Skeletal muscle tissue (tissue), 4 donors: ENCODE data around the gene MIA. TPM values are rescaled to one million over a fixed set of nuclear protein-coding genes. Genes with fewer than 3 reads are reported as not detected.
"Not testable (repeated sequence)": the region's sequence is repeated elsewhere in the genome, so short reads cannot be mapped to it uniquely, and the experiment has no call there.

Experiments
- H3K27ac ChIP-seq: one replicate; pipeline ENCODE4 v1.7.0; 2013; ENCODE audit warnings: mild to moderate bottlenecking, low read depth, low read length, inconsistent platforms
- H3K27me3 ChIP-seq, 3 donors: one replicate each; pipeline ENCODE4 v1.7.0; 2013; ENCODE audit warnings: low read length in 3 of 3; ENCODE audit not compliant: control insufficient read depth in 3 of 3, insufficient read depth in 3 of 3
- H3K36me3 ChIP-seq, 3 donors: one replicate each; pipeline ENCODE4 v1.7.0; 2013; ENCODE audit warnings: low read length in 3 of 3; ENCODE audit not compliant: control insufficient read depth in 3 of 3, insufficient read depth in 3 of 3
- H3K4me1 ChIP-seq, 3 donors: one replicate each; pipeline ENCODE4 v1.7.0; 2013; ENCODE audit warnings: low read length in 3 of 3, mild to moderate bottlenecking in 3 of 3; ENCODE audit not compliant: control insufficient read depth in 3 of 3, insufficient read depth in 3 of 3
- H3K4me3 ChIP-seq, 3 donors: one replicate each; pipeline ENCODE4 v1.7.0; 2013; ENCODE audit warnings: low read length in 3 of 3
- H3K9ac ChIP-seq, 3 donors: one replicate each; pipeline ENCODE4 v1.7.0; 2013; ENCODE audit warnings: low read length in 3 of 3, mild to moderate bottlenecking in 3 of 3, moderate library complexity in 2 of 3, low read depth in 1 of 3
- H3K9me3 ChIP-seq, 3 donors: one replicate each; pipeline ENCODE4 v1.7.0; 2013; ENCODE audit warnings: low read length in 3 of 3; ENCODE audit not compliant: control insufficient read depth in 3 of 3
- total RNA-seq: library from RNA; depleted of rRNA; stranded (reverse); fragments of >200 nt; gene quantifications from one replicate; pipeline ENCODE4 v1.2.3, GENCODE V29; 2014
- donor health status: Osteomylitis.

The MIA gene
- total RNA-seq, 1 donor from 2014 or later, result 2.1 TPM

DNA sequence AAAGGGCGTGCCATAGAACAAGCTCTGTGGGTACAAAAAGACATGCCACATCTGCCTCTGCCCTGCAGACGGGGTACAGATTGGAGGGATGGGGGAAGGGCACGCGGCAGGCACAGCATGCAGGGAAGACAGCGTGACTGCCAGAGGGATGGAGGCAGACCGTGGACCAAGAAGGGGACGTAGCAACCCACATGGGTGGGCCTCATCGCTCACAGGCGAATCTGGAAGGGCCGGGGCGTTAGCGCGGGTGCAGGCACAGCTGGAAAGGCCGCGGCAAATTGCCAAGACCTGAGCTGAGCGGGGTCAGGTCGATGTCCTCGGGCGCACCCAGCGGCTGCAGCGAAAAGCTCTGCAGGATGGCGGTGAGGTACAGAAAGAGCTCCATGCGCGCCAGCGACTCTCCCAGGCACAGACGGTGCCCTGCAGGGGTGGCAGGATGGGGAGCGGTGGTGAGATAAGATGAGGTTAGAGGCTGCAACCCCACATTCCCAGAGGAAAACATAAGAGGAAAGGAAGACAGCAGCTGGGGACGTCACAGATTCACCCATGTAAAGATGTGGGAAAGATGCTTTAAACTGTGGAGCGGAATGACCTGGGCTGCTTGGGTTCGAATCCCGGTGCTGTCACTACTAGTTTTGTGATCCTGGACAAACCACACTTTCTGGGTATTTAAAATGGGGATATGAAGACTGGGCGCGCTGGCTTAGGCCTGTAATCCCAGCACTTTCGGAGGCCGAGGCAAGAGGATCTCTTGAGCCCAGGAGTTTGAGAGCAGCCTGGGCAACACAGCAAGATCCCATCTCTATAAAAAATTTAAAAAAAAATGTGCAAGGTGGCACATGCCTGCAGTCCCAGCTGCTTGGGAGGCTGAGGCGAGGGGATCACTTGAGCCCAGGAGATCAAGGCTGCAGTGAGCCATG lies 43.4 kb downstream of the MIA start:
- H3K36me3 ChIP-seq, H3K9me3 ChIP-seq, H3K27me3 ChIP-seq, H3K27ac ChIP-seq: not testable (repeated sequence)
- Histone ChIP-seq H3K4me1 (peaks cover 16 to 20% (median 20%) of the 10 kb centered on the region in 3 donors), H3K4me3 (peak overlapping the region; percentile 38 to 73 (median 60)), H3K9ac (peak overlapping the region in 2 of 3 donors; percentile 61 to 62)

DNA sequence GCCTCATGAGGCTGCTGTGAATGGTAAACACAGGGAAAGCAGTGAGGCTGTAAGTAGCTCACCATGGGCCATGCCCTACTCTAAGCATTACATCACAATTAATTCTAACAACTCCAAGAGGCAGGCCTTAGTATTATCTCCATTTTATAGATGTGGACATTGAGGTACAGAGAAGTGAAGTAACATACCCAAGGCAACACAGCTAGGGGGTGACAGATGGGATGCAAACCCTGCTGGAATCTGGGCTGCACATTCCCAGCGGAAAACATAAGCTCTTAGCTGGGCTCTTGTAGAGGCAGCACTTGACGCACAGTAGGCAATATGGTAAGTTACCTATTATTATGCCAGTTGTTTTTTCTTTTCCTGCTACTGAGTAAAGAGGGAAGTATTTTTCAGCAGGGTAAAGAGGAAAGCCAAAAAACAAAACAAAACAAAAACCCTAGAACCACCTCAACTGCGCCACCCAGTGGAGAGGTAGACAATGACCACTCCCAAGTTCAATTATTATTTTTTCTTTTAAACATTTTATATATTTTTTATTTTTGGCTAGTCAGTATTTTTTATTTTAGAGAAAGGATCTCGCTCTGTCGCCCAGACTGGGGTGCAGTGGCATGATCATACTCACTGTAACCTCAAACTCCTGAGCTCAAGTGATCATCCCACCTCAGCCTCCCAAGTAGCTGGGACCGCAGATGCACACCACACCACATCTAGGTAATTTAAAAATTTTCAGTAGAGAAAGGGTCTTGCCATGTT lies 44.3 kb downstream of the MIA start:
- H3K27me3 ChIP-seq, H3K36me3 ChIP-seq, H3K9ac ChIP-seq, H3K9me3 ChIP-seq, H3K27ac ChIP-seq: not testable (repeated sequence)
- Histone ChIP-seq H3K4me1 (peaks cover 19 to 20% (median 20%) of the 10 kb centered on the region in 3 donors), H3K4me3 (peak overlapping the region in 1 of 3 donors; percentile 7)

DNA sequence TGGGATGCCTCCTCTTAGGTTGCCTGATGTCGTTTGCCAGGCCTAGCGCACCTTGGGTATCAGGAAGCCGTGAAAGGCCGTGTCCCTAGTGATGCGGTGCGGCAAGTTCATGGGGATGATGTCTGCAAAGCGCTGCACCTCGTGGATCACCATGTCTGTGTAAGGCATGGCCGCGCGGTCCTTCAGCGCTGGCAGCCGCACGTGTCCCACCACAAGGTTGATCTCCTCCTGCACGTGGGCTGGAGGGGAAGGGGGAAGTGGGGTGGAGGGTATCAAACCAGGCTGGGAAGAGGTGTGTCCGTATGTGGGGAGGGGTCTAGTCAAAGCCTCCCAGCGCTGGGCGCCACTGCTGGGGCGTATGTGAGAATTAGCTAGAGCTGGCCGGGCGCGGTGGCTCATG lies 46.8 kb downstream of the MIA start:
- Histone ChIP-seq H3K27ac (no peak overlapping the region), H3K4me3 (no peak overlapping the region), H3K9me3 (no peaks in the 10 kb centered on the region), H3K4me1 (peaks cover 19 to 20% (median 20%) of the 10 kb centered on the region in 3 donors), H3K36me3 (peaks cover 6% of the 10 kb centered on the region in 3 donors), H3K27me3 (no peaks in the 10 kb centered on the region), H3K9ac (no peak overlapping the region)

- not testable (repeated sequence) for H3K4me3 ChIP-seq, H3K9ac ChIP-seq, H3K9me3 ChIP-seq, H3K27ac ChIP-seq, H3K27me3 ChIP-seq, H3K36me3 ChIP-seq
- peaks cover 19 to 20% (median 20%) of the 10 kb centered on the region in 3 donors for H3K4me1 ChIP-seq
Observed at GRCh38 chr19:40822704-40823553, 47.6 kb downstream of the MIA start.

- not testable (repeated sequence) for H3K27ac ChIP-seq, H3K27me3 ChIP-seq, H3K9me3 ChIP-seq, H3K4me1 ChIP-seq, H3K9ac ChIP-seq, H3K4me3 ChIP-seq
- H3K36me3 ChIP-seq, result peaks cover 8 to 12% (median 9%) of the 10 kb centered on the region in 3 donors
Observed at GRCh38 chr19:40824916-40825315, 49.6 kb downstream of the MIA start.

DNA sequence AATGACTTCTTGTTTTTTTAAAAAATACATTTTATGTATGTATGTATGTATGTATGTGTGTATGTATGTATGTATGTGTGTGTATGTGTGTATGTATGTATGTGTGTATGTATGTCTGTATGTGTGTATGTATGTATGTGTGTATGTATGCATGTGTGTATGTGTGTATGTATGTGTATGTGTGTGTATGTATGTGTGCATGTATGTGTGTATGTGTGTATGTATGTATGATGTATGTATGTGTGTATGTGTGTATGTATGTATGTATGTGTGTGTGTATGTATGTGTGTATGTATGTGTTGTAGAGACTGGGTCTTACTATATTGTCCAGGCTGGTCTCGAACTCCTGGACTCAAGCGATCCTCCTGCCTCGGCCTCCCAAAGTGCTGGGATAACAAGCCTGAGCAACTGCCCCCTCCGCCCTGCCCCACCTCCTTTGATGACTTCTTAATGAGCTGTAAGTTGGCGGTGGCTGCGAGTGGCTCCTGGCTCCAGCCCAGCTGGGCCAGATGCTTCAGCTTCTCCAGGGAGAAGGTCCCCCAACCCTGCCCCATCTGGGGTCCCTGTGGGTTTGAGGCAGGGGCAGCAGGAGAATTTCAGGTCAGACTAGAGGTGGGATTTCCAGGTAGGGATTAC lies 50.3 kb downstream of the MIA start:
- not testable (repeated sequence) for H3K9me3 ChIP-seq, H3K27ac ChIP-seq
- H3K36me3 ChIP-seq, result peaks cover 8 to 12% (median 9%) of the 10 kb centered on the region in 3 donors

GRCh38 chr19:40826312-40826698 lies 51.0 kb downstream of the MIA start:
- H3K4me3 ChIP-seq, H3K9ac ChIP-seq, H3K9me3 ChIP-seq, H3K4me1 ChIP-seq, H3K27ac ChIP-seq, H3K27me3 ChIP-seq: not testable (repeated sequence)
- H3K36me3 ChIP-seq, result peaks cover 8 to 12% (median 9%) of the 10 kb centered on the region in 3 donors

More for the DNA sequence above, 50.3 kb downstream of the MIA start:
- not testable (repeated sequence) for H3K4me1 ChIP-seq, H3K9ac ChIP-seq, H3K4me3 ChIP-seq, H3K27me3 ChIP-seq

DNA sequence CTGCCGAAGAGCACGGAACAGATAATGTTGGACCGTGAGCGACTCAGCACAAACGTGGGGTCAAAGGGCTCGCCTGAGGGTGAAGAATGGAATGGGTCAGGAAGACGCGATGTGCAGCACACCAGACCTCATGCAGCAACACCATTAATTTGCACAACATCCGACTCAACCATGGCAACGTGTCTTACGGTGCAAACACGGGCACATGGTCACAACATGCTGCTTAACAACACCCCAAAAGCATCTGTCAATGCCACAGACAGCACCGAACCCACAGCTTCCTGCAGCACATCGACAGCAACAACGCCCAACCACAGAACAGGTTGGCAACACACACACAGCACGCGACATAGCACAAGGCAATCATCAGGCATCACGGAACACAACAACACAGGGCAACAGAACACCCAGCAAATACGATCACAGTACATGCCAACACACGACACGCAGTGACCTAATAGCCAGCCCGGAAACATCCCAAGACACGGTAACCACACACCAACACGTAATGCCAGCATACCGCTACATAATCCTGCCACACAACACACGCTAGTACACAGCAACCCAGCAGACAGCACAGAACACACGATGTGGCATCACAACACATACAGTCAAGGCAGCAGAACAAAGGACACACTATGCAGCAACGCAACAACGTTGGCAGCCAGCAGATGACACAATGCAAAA lies 51.5 kb downstream of the MIA start:
- not testable (repeated sequence) for H3K9me3 ChIP-seq, H3K27ac ChIP-seq, H3K9ac ChIP-seq, H3K4me3 ChIP-seq, H3K27me3 ChIP-seq
- Histone ChIP-seq H3K4me1 (peaks cover 10 to 13% (median 10%) of the 10 kb centered on the region in 3 donors), H3K36me3 (peaks cover 8 to 12% (median 9%) of the 10 kb centered on the region in 3 donors)
